Liver (tissue), 3 donors: ENCODE measurements around the gene KAZN.

ENCODE experiments used
- CTCF ChIP-seq: fragments of 150-350 bp; IDR thresholded peaks from 2 replicates; pipeline ENCODE4 v1.5.1; 2017; ENCODE audit warnings: improper control_type of control experiment, low read depth, low read length; ENCODE audit not compliant: missing input control
- EGR1 ChIP-seq, 2 donors: IDR thresholded peaks; 2 replicates each; pipeline ENCODE4 v1.6.1; 2016 to 2018; ENCODE audit warnings: antibody characterized with exemption in 2 of 2, low read depth in 2 of 2
- GABPA ChIP-seq, 2 donors: IDR thresholded peaks in 1 of 2; conservative IDR thresholded peaks in 1 of 2; 2 replicates each; pipeline ENCODE4 v1.6.1; 2016; ENCODE audit warnings: antibody characterized with exemption in 2 of 2, mild to moderate bottlenecking in 1 of 2, moderate library complexity in 1 of 2
- NR2F2 ChIP-seq: IDR thresholded peaks from 2 replicates; pipeline ENCODE4 v1.6.1; 2016; ENCODE audit warnings: antibody characterized with exemption
- RXRA ChIP-seq, 2 donors: IDR thresholded peaks; 2 replicates each; pipeline ENCODE4 v1.6.1; 2017 to 2018; ENCODE audit warnings: antibody characterized with exemption in 2 of 2, mild to moderate bottlenecking in 1 of 2
- TAF1 ChIP-seq: conservative IDR thresholded peaks from 2 replicates; pipeline ENCODE4 v1.6.1; 2016; ENCODE audit warnings: antibody characterized with exemption, mild to moderate bottlenecking
- donor health status: healthy.
- donor health status: healthy.

GRCh38 chr1:14775434-14775833 lies 176.9 kb downstream of the KAZN start:
- TF ChIP-seq CTCF (no peak), GABPA (IDR thresholded peaks at IDR 0.05 in 1 of 2, conservative IDR thresholded peaks at IDR 0.05 in 1 of 2) (no peak), RXRA (IDR thresholded peaks at IDR 0.05) (no peak), NR2F2 (no peak), EGR1 (IDR thresholded peaks at IDR 0.05; ENCODE audit: low read depth in 2 of 2) (no peak), TAF1 (no peak)
